Cardiac fibroblast (primary cell): ENCODE data around the gene ZFAND3.

ENCODE experiments used
- DNase-seq, 2 donors: peaks; one replicate each; pipeline versions ENCODE4 v3.0.0 to v3.0.0-alpha.2; 2010; ENCODE audit warnings: low read depth in 2 of 2
- H3K4me3 ChIP-seq, 2 donors: replicated peaks in 1 of 2; 1 replicate in 1 of 2; 2 replicates in 1 of 2; pipeline ENCODE4 v1.5.1; 2011; ENCODE audit warnings: low read depth in 2 of 2, low read length in 2 of 2, mild to moderate bottlenecking in 2 of 2, moderate library complexity in 1 of 2
- TF ChIP-seq, protein P1 (sequence below): IDR thresholded peaks from one replicate; pipeline ENCODE4 v1.5.1; 2011; ENCODE audit warnings: low read depth, mild to moderate bottlenecking, low read length, inconsistent platforms

The ZFAND3 gene

GRCh38 chr6:37860226-37860839 lies 40.8 kb downstream of the ZFAND3 start:
- no peak overlapping the region for H3K4me3 ChIP-seq
- peak; percentile 67 to 69 for DNase-seq
- TF ChIP-seq, protein P1, sequence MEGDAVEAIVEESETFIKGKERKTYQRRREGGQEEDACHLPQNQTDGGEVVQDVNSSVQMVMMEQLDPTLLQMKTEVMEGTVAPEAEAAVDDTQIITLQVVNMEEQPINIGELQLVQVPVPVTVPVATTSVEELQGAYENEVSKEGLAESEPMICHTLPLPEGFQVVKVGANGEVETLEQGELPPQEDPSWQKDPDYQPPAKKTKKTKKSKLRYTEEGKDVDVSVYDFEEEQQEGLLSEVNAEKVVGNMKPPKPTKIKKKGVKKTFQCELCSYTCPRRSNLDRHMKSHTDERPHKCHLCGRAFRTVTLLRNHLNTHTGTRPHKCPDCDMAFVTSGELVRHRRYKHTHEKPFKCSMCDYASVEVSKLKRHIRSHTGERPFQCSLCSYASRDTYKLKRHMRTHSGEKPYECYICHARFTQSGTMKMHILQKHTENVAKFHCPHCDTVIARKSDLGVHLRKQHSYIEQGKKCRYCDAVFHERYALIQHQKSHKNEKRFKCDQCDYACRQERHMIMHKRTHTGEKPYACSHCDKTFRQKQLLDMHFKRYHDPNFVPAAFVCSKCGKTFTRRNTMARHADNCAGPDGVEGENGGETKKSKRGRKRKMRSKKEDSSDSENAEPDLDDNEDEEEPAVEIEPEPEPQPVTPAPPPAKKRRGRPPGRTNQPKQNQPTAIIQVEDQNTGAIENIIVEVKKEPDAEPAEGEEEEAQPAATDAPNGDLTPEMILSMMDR, result peak; percentile 67

DNA sequence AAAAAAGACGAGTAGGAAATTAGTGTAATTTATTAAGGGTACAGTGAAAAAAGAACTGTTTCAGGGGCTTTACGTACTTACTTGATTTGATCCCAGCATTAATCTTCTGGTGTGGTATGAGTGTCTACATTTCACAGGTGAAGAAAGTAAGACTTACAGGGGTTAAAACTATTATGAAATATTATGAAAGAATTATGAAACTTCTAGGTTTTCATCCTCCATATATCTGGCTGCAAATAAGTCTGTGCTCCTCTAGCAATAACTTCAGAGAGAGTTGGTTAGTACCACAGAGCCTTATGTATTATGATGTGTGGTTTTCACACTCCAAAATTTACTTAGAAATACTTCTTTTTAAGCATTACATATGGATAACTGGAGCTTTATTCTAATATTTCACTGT lies 41.9 kb downstream of the ZFAND3 start:
- TF ChIP-seq, protein P1, result no peak
- no peak for DNase-seq

GRCh38 chr6:37862430-37862829 lies 42.9 kb downstream of the ZFAND3 start:
- no peak overlapping the region for H3K4me3 ChIP-seq
- no peak for DNase-seq
- TF ChIP-seq, protein P1, result no peak

More for the DNA sequence above, 41.9 kb downstream of the ZFAND3 start:
- no peak overlapping the region for H3K4me3 ChIP-seq

- TF ChIP-seq, protein P1, result no peak
- no peak overlapping the region for H3K4me3 ChIP-seq
- DNase-seq, result peak in 1 of 2 donors; percentile 44
Measured at GRCh38 chr6:37862992-37863391, 43.5 kb downstream of the ZFAND3 start.

DNA sequence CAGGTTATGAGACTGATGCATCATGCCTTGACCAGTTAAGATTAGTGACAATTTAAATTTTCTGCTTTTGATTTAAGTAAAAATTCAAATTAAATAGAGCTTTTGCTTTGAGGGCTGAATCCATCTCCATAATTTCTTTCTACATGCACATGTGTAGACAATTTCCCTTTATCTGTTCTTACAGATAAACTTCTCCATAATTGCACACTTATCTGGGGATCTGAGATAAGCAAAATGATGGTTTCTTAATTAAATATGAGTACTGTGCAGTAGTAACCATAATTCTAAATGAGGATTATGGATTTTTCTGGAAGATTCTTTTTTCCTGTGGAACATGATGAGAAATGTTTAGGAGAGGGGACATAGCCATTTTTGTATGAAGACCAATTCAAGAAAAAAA lies 44.7 kb downstream of the ZFAND3 start:
- no peak for DNase-seq
- TF ChIP-seq, protein P1, result no peak

DNA sequence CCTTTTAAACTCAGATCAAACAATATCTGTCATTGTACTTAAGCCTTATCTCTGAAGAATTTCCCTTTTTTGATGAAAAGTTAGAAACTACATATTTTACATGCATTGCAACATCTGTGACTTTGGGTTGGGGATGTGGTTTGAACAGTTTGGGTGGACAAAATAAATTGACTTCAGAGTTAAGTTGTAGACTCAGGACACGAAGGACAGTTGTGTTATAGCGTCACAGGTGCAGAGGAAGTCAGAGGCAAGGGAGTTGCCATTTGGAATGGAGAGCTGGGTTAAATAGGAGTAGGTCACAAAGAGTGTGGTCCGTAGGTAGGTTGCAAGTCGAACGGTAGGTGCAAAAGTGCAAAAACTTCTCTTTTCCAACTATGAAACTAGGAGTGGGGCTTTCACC lies 46.0 kb downstream of the ZFAND3 start:
- no peak for DNase-seq
- no peak overlapping the region for H3K4me3 ChIP-seq
- TF ChIP-seq, protein P1, result no peak

More for the DNA sequence above, 44.7 kb downstream of the ZFAND3 start:
- no peak overlapping the region for H3K4me3 ChIP-seq
